Naive B cell (primary cell): ENCODE measurements around the gene ORM2. TPM values are rescaled to one million over a fixed set of nuclear protein-coding genes. Genes with fewer than 3 reads are reported as not detected.
A peak's percentile ranks its signal among the peaks of the same experiment; 100 is the strongest.
"Not testable (repeated sequence)": the region's sequence is repeated elsewhere in the genome, so short reads cannot be mapped to it uniquely, and the experiment has no call there.

Experiments
- ATAC-seq, 2 donors: fragments of 150-1000 bp; cut with Tn5 transposase; 2 replicates each; pipeline ENCODE4 v1.10.0; 2021; ENCODE audit warnings: low read depth in 2 of 2, mild to moderate bottlenecking in 2 of 2, moderate library complexity in 2 of 2
- DNase-seq: peaks from one replicate; pipeline ENCODE4 v3.0.0; 2022
- H3K27ac Mint-ChIP-seq, 6 donors: one replicate each; pipeline ENCODE4 v1.8.0; 2020 to 2022; ENCODE audit warnings: mild to moderate bottlenecking in 6 of 6, mixed read lengths in 6 of 6, moderate library complexity in 5 of 6, inconsistent platforms in 2 of 6
- H3K27me3 Mint-ChIP-seq, 3 donors: one replicate each; pipeline ENCODE4 v1.8.0; 2021 to 2022; ENCODE audit warnings: mixed read lengths in 3 of 3, mild to moderate bottlenecking in 1 of 3
- H3K36me3 Mint-ChIP-seq, 2 donors: one replicate each; pipeline ENCODE4 v1.8.0; 2020 to 2022; ENCODE audit warnings: mixed read lengths in 2 of 2, inconsistent platforms in 1 of 2, mild to moderate bottlenecking in 1 of 2
- H3K4me1 Mint-ChIP-seq, 3 donors: one replicate each; pipeline ENCODE4 v1.8.0; 2020 to 2022; ENCODE audit warnings: mixed read lengths in 3 of 3, inconsistent platforms in 1 of 3, mild to moderate bottlenecking in 1 of 3, moderate library complexity in 1 of 3
- H3K4me3 Mint-ChIP-seq, 8 donors: one replicate each; pipeline ENCODE4 v1.8.0; 2020 to 2022; ENCODE audit warnings: mild to moderate bottlenecking in 8 of 8, mixed read lengths in 8 of 8, moderate library complexity in 8 of 8, inconsistent platforms in 2 of 8
- H3K9me3 Mint-ChIP-seq, 7 donors: one replicate each; pipeline ENCODE4 v1.8.0; 2020 to 2022; ENCODE audit warnings: mixed read lengths in 7 of 7, mild to moderate bottlenecking in 5 of 7, inconsistent platforms in 2 of 7, moderate library complexity in 1 of 7
- polyA plus RNA-seq, 6 donors: library from polyadenylated mRNA; unstranded; fragments of 300-500 nt; fragmentation: Illumina TruSeq; gene quantifications; one replicate each; pipeline ENCODE4 v1.2.3, GENCODE V29; 2021; ENCODE audit warnings: low read depth in 6 of 6

Gene ORM2
- not detected for polyA plus RNA-seq

GRCh38 chr9:114329625-114330022 is at the start of gene ORM2:
Gene ORM2, plus strand, starts transcription at chr9:114329869. Its CDS starts 36 bp downstream, at chr9:114329905.
- not testable (repeated sequence) for H3K4me1 Mint-ChIP-seq, H3K36me3 Mint-ChIP-seq, H3K27me3 Mint-ChIP-seq, H3K9me3 Mint-ChIP-seq, DNase-seq, ATAC-seq
- peak within 1 kb of the TSS in 1 of 8 donors; percentile 1 for H3K4me3 Mint-ChIP-seq
- peak within 1 kb of the TSS in 2 of 6 donors; percentile 53 to 62 for H3K27ac Mint-ChIP-seq

GRCh38 chr9:114280636-114281472 is 48.8 kb upstream of the ORM2 start:
- no peaks in the 10 kb centered on the region for H3K36me3 Mint-ChIP-seq
- peak overlapping the region in 1 of 8 donors; percentile 84 for H3K4me3 Mint-ChIP-seq
- H3K27ac Mint-ChIP-seq: peak overlapping the region in 1 of 6 donors; percentile 22
- DNase-seq: no peak
- no peak for ATAC-seq
- H3K9me3 Mint-ChIP-seq: peaks cover 0 to 8% (median 0%) of the 10 kb centered on the region in 7 donors
- H3K4me1 Mint-ChIP-seq: no peaks in the 10 kb centered on the region
- H3K27me3 Mint-ChIP-seq: peaks cover 0 to 10% (median 5%) of the 10 kb centered on the region in 3 donors

- DNase-seq (no peak), ATAC-seq (no peak)
- H3K36me3 Mint-ChIP-seq: no peaks in the 10 kb centered on the region
- H3K9me3 Mint-ChIP-seq: peaks cover 0 to 8% (median 0%) of the 10 kb centered on the region in 7 donors
- peaks cover 0 to 10% (median 5%) of the 10 kb centered on the region in 3 donors for H3K27me3 Mint-ChIP-seq
- peak overlapping the region in 1 of 8 donors; percentile 84 for H3K4me3 Mint-ChIP-seq
- no peak overlapping the region for H3K27ac Mint-ChIP-seq
- H3K4me1 Mint-ChIP-seq: no peaks in the 10 kb centered on the region
Measured at GRCh38 chr9:114281473-114282103, 48.1 kb upstream of the ORM2 start.

- Mint-ChIP-seq H3K27me3 (peaks cover 0 to 10% (median 5%) of the 10 kb centered on the region in 3 donors), H3K4me3 (no peak overlapping the region), H3K36me3 (no peaks in the 10 kb centered on the region)
Measured at GRCh38 chr9:114282104-114282485, 47.6 kb upstream of the ORM2 start.

GRCh38 chr9:114282507-114282906 is 47.2 kb upstream of the ORM2 start:
- Mint-ChIP-seq H3K27me3 (peaks cover 0 to 10% (median 5%) of the 10 kb centered on the region in 3 donors), H3K9me3 (peaks cover 0 to 8% (median 0%) of the 10 kb centered on the region in 7 donors), H3K27ac (no peak overlapping the region), H3K36me3 (no peaks in the 10 kb centered on the region), H3K4me3 (no peak overlapping the region), H3K4me1 (no peaks in the 10 kb centered on the region)
- DNase-seq (no peak), ATAC-seq (no peak)

More at GRCh38 chr9:114282104-114282485, 47.6 kb upstream of the ORM2 start:
- H3K4me1 Mint-ChIP-seq: no peaks in the 10 kb centered on the region
- H3K27ac Mint-ChIP-seq: no peak overlapping the region
- peaks cover 0 to 8% (median 0%) of the 10 kb centered on the region in 7 donors for H3K9me3 Mint-ChIP-seq
- DNase-seq (no peak), ATAC-seq (no peak)

GRCh38 chr9:114282926-114283325 is 46.7 kb upstream of the ORM2 start:
- no peak overlapping the region for H3K4me3 Mint-ChIP-seq
- peaks cover 0 to 6% (median 0%) of the 10 kb centered on the region in 7 donors for H3K9me3 Mint-ChIP-seq
- ATAC-seq (no peak), DNase-seq (no peak)
- no peaks in the 10 kb centered on the region for H3K36me3 Mint-ChIP-seq
- peaks cover 0 to 10% (median 5%) of the 10 kb centered on the region in 3 donors for H3K27me3 Mint-ChIP-seq
- no peaks in the 10 kb centered on the region for H3K4me1 Mint-ChIP-seq
- peak overlapping the region in 2 of 6 donors; percentile 33 to 47 for H3K27ac Mint-ChIP-seq

GRCh38 chr9:114283551-114284111 is 46.0 kb upstream of the ORM2 start:
- Mint-ChIP-seq H3K36me3 (no peaks in the 10 kb centered on the region), H3K4me3 (no peak overlapping the region), H3K27me3 (peaks cover 0 to 10% (median 5%) of the 10 kb centered on the region in 3 donors), H3K9me3 (no peaks in the 10 kb centered on the region), H3K27ac (peak overlapping the region in 1 of 6 donors; percentile 54), H3K4me1 (no peaks in the 10 kb centered on the region)
- DNase-seq (no peak), ATAC-seq (no peak)

- no peak for ATAC-seq
- H3K4me1 Mint-ChIP-seq: no peaks in the 10 kb centered on the region
- H3K4me3 Mint-ChIP-seq: no peak overlapping the region
- no peak overlapping the region for H3K27ac Mint-ChIP-seq
- H3K9me3 Mint-ChIP-seq: no peaks in the 10 kb centered on the region
- peaks cover 0 to 10% (median 5%) of the 10 kb centered on the region in 3 donors for H3K27me3 Mint-ChIP-seq
- no peaks in the 10 kb centered on the region for H3K36me3 Mint-ChIP-seq
- DNase-seq: no peak
Measured at GRCh38 chr9:114284316-114285060, 45.2 kb upstream of the ORM2 start.

- peaks cover 0 to 10% (median 5%) of the 10 kb centered on the region in 3 donors for H3K27me3 Mint-ChIP-seq
- DNase-seq: no peak
- ATAC-seq: no peak
- H3K4me3 Mint-ChIP-seq: no peak overlapping the region
- H3K36me3 Mint-ChIP-seq: no peaks in the 10 kb centered on the region
- H3K4me1 Mint-ChIP-seq: no peaks in the 10 kb centered on the region
- no peaks in the 10 kb centered on the region for H3K9me3 Mint-ChIP-seq
- H3K27ac Mint-ChIP-seq: peak overlapping the region in 1 of 6 donors; percentile 33
Measured at GRCh38 chr9:114285166-114285867, 44.4 kb upstream of the ORM2 start.

- H3K4me1 Mint-ChIP-seq: peaks cover 3 to 4% (median 4%) of the 10 kb centered on the region in 3 donors
- no peak overlapping the region for H3K4me3 Mint-ChIP-seq
- no peak for ATAC-seq
- H3K27me3 Mint-ChIP-seq: peaks cover 0 to 10% (median 8%) of the 10 kb centered on the region in 3 donors
- no peaks in the 10 kb centered on the region for H3K36me3 Mint-ChIP-seq
- H3K27ac Mint-ChIP-seq: no peak overlapping the region
- no peak for DNase-seq
- no peaks in the 10 kb centered on the region for H3K9me3 Mint-ChIP-seq
Measured at GRCh38 chr9:114286146-114286679, 43.5 kb upstream of the ORM2 start.

- peaks cover 0 to 10% (median 10%) of the 10 kb centered on the region in 3 donors for H3K27me3 Mint-ChIP-seq
- peaks cover 4 to 5% (median 4%) of the 10 kb centered on the region in 3 donors for H3K4me1 Mint-ChIP-seq
- H3K27ac Mint-ChIP-seq: no peak overlapping the region
- no peaks in the 10 kb centered on the region for H3K36me3 Mint-ChIP-seq
- no peak for DNase-seq
- no peaks in the 10 kb centered on the region for H3K9me3 Mint-ChIP-seq
- no peak for ATAC-seq
- H3K4me3 Mint-ChIP-seq: no peak overlapping the region
Measured at GRCh38 chr9:114287001-114287762, 42.5 kb upstream of the ORM2 start.

- Mint-ChIP-seq H3K36me3 (no peaks in the 10 kb centered on the region), H3K27me3 (peaks cover 0 to 13% (median 11%) of the 10 kb centered on the region in 3 donors), H3K27ac (peak overlapping the region in 1 of 6 donors; percentile 65), H3K9me3 (peaks cover 0 to 2% (median 0%) of the 10 kb centered on the region in 7 donors), H3K4me3 (no peak overlapping the region), H3K4me1 (peaks cover 4 to 5% (median 4%) of the 10 kb centered on the region in 3 donors)
- DNase-seq: no peak
- no peak for ATAC-seq
Measured at GRCh38 chr9:114287763-114288192, 41.9 kb upstream of the ORM2 start.
